BJ (cell line): Measurements from ENCODE around the gene EGFR. TPM values are rescaled to one million over a fixed set of nuclear protein-coding genes. Genes with fewer than 3 reads are reported as not detected.

Experiments used
- CTCF ChIA-PET: fragments of 350-600 bp; formaldehyde crosslinking; extraction: SDS; loops from one replicate; lab custom pipeline; 2021; ENCODE audit warnings: antibody characterized with exemption, inconsistent platforms; lab: Yijun Ruan, JAX
- POLR2A ChIA-PET: fragments of 300-600 bp; sonication (Branson Sonifier 250); formaldehyde crosslinking; extraction: SDS; loops from one replicate; lab custom pipeline; 2021; ENCODE audit warnings: antibody characterized with exemption; lab: Charles Lee
- DNase-seq: peaks from one replicate; pipeline ENCODE4 v3.0.0-alpha.2; 2011; ENCODE audit warnings: low read depth
- H3K27me3 ChIP-seq: 2 replicates; pipeline ENCODE4 v1.6.0; 2011; ENCODE audit warnings: low read length; ENCODE audit not compliant: control insufficient read depth, insufficient read depth
- H3K36me3 ChIP-seq: 2 replicates; pipeline ENCODE4 v1.5.1; 2011; ENCODE audit warnings: low read length; ENCODE audit not compliant: control insufficient read depth, insufficient read depth
- H3K4me3 ChIP-seq: 2 replicates; pipeline ENCODE4 v1.5.1; 2011; ENCODE audit warnings: low read depth, mild to moderate bottlenecking, control low read depth, low read length
- CTCF ChIP-seq: IDR thresholded peaks from 2 replicates; pipeline ENCODE4 v1.5.1; 2011; ENCODE audit warnings: low read depth, mild to moderate bottlenecking, control low read depth, inconsistent platforms, low read length, moderate library complexity; ENCODE audit not compliant: insufficient read depth
- polyA plus RNA-seq: library from polyadenylated mRNA; depleted of rRNA; stranded (reverse); fragments of >200 nt; gene quantifications from 2 replicates; pipeline ENCODE4 v1.2.3, GENCODE V29; 2011

Gene EGFR
- polyA plus RNA-seq, 1 experiment = 34.0 TPM

GRCh38 chr7:55180963-55181542, 162.2 kb downstream of the EGFR start:
- no peak for DNase-seq
- CTCF ChIA-PET = no interaction called here
- no peak overlapping the region for H3K4me3 ChIP-seq
- POLR2A ChIA-PET = no interaction called here
- TF ChIP-seq CTCF = no peak
- H3K36me3 ChIP-seq = peaks cover 19% of the 10 kb centered on the region
- no peaks in the 10 kb centered on the region for H3K27me3 ChIP-seq

DNA sequence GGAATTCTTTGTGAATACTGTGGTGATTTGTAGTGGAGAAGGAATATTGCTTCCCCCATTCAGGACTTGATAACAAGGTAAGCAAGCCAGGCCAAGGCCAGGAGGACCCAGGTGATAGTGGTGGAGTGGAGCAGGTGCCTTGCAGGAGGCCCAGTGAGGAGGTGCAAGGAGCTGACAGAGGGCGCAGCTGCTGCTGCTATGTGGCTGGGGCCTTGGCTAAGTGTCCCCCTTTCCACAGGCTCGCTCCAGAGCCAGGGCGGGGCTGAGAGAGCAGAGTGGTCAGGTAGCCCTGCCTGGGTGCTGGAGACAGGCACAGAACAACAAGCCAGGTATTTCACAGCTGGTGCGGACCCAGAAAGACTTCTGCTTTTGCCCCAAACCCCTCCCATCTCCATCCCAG, 162.9 kb downstream of the EGFR start:
- peaks cover 19% of the 10 kb centered on the region for H3K36me3 ChIP-seq
- no peak for DNase-seq
- POLR2A ChIA-PET = no interaction called here

DNA sequence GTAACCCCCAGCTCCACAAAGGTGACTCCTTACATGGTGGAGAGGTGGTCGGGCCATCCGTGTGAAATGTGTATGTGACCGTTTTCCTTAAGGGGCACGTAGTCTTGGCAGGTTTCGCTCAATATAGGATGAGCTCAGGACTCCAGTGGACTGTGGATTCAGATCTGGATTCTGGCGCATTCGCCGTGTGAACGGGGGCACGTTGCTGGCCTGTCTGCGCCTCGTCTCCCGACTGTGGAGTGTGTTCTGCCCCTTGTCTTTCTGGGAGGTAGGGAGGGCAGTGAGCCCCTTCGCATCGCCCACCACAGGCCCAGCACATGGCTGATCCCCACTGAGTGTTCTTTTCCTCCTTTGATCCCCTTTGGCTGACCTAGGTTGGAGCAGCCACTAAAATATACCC, 165.1 kb downstream of the EGFR start:
- ChIA-PET CTCF (interaction anchor here (2.8 kb wide), 1 partner anchor 71 kb away, joined by 11 read pairs; no protein-coding TSS in a partner anchor), POLR2A (no interaction called here)
- H3K27me3 ChIP-seq = no peaks in the 10 kb centered on the region
- no peak overlapping the region for H3K4me3 ChIP-seq
- H3K36me3 ChIP-seq = peaks cover 21% of the 10 kb centered on the region
- no peak for DNase-seq
- TF ChIP-seq CTCF = no peak

More for the DNA sequence above, 162.9 kb downstream of the EGFR start:
- Histone ChIP-seq H3K27me3 (no peaks in the 10 kb centered on the region), H3K4me3 (no peak overlapping the region)
- CTCF ChIA-PET = interaction anchor here (2.8 kb wide), 1 partner anchor 73 kb away, joined by 11 read pairs; no protein-coding TSS in a partner anchor
- no peak for TF ChIP-seq CTCF

DNA sequence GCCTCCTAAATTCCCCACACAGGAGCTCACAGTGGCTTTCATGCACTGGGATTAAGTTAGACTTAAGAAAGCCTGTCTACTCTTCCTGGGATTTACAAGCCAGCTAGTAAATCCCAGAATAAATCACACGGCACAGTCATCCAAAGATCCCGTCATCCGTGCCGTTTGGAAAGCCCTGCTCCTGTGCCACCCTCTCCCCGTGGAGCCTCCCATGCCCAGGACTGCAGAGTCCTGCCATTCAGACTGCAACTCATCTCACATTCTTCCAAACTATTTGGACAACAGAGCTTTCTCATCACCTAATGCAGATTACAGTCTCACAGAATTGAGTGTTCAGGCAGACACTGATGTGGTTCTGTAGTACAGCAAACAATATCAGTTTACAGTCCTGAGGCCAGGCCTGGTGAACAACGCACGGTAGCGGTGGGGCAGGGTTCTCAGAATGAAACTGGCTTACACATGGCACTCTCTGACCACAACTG, 166.5 kb downstream of the EGFR start:
- H3K4me3 ChIP-seq = no peak overlapping the region
- ChIA-PET CTCF (interaction anchor here (0.9 to 1.9 kb wide), 4 partner anchors 9 to 124 kb away, joined by 3 to 5 read pairs (median 4); no protein-coding TSS in a partner anchor), POLR2A (no interaction called here)
- no peaks in the 10 kb centered on the region for H3K27me3 ChIP-seq
- H3K36me3 ChIP-seq = peaks cover 16% of the 10 kb centered on the region
- no peak for DNase-seq
- TF ChIP-seq CTCF = no peak

- ChIA-PET CTCF (interaction anchor here (0.6 to 1.9 kb wide), 6 partner anchors 8 to 125 kb away, joined by 3 to 5 read pairs (median 3); no protein-coding TSS in a partner anchor), POLR2A (no interaction called here)
- peaks cover 16% of the 10 kb centered on the region for H3K36me3 ChIP-seq
- no peak for TF ChIP-seq CTCF
- no peak overlapping the region for H3K4me3 ChIP-seq
- DNase-seq = peak; percentile 84
- H3K27me3 ChIP-seq = no peaks in the 10 kb centered on the region
Observed at GRCh38 chr7:55185941-55186609, 167.3 kb downstream of the EGFR start.
